SK-N-SH (cell line): ENCODE data around the gene PFKP. TPM values are rescaled to one million over a fixed set of nuclear protein-coding genes. Genes with fewer than 3 reads are reported as not detected.
A peak's percentile ranks its signal among the peaks of the same experiment; 100 is the strongest.

Source experiments
- CTCF ChIA-PET: fragments of 300-600, 350-600 bp; formaldehyde crosslinking; extraction: SDS; loops from one replicate; lab custom pipeline; 2021; lab: Yijun Ruan, JAX
- POLR2A ChIA-PET: fragments of 350-600 bp; sonication (Branson Sonifier 250); formaldehyde crosslinking; extraction: SDS; loops from one replicate; lab custom pipeline; 2020; ENCODE audit warnings: antibody characterized with exemption, inconsistent platforms; lab: Yijun Ruan, JAX
- DNase-seq: peaks from one replicate; pipeline ENCODE4 v3.0.0; 2012
- H2AFZ ChIP-seq: fragments of 200-600 bp; sonication (generic); 2 replicates; pipeline ENCODE4 v1.8.1; 2016; ENCODE audit warnings: antibody characterized with exemption, mild to moderate bottlenecking, low read depth
- H3F3A ChIP-seq: fragments of 200-600 bp; sonication (generic); replicated peaks from 2 replicates; pipeline ENCODE3; 2016; ENCODE audit warnings: antibody characterized with exemption, mild to moderate bottlenecking; ENCODE audit not compliant: insufficient read depth
- H3K27ac ChIP-seq, 2 experiments: fragments of 200-500 bp in 1 of 2; fragments of 200-600 bp in 1 of 2; sonication (Bioruptor generic) in 1 of 2; sonication (generic), shearing (Covaris generic) in 1 of 2; 2 replicates each; pipeline versions ENCODE4 v1.5.1 to v1.6.1; 2014 to 2016; ENCODE audit warnings: low read depth in 2 of 2, inconsistent platforms in 1 of 2, low read length in 1 of 2, mild to moderate bottlenecking in 1 of 2, mixed read lengths in 1 of 2
- H3K27me3 ChIP-seq: fragments of 200-600 bp; sonication (generic), shearing (Covaris generic); 2 replicates; pipeline ENCODE4 v1.6.1; 2016; ENCODE audit warnings: mixed run types; ENCODE audit not compliant: insufficient read depth
- H3K36me3 ChIP-seq, 2 experiments: fragments of 200-500 bp in 1 of 2; fragments of 200-600 bp in 1 of 2; sonication (Bioruptor generic) in 1 of 2; sonication (generic) in 1 of 2; replicated peaks in 1 of 2; 2 replicates each; pipeline versions ENCODE3 to v1.5.1; 2014 to 2016; ENCODE audit warnings: low read length in 1 of 2, mild to moderate bottlenecking in 1 of 2; ENCODE audit not compliant: insufficient read depth in 2 of 2, control insufficient read depth in 1 of 2
- H3K4me1 ChIP-seq, 2 experiments: fragments of 200-500 bp in 1 of 2; fragments of 200-600 bp in 1 of 2; sonication (Bioruptor generic) in 1 of 2; sonication (generic), shearing (Covaris generic) in 1 of 2; 2 replicates each; pipeline versions ENCODE4 v1.5.1 to v1.6.1; 2014 to 2016; ENCODE audit warnings: low read depth in 1 of 2, low read length in 1 of 2, mixed run types in 1 of 2; ENCODE audit not compliant: insufficient read depth in 2 of 2, control insufficient read depth in 1 of 2
- H3K4me2 ChIP-seq: fragments of 200-600 bp; sonication (generic), shearing (Covaris generic); 2 replicates; pipeline ENCODE4 v1.6.1; 2017; ENCODE audit warnings: mixed run types
- H3K4me3 ChIP-seq, 2 experiments: fragments of 200-500 bp in 1 of 2; fragments of 200-600 bp in 1 of 2; sonication (Bioruptor generic) in 1 of 2; sonication (generic), shearing (Covaris generic) in 1 of 2; 2 replicates each; pipeline versions ENCODE4 v1.5.1 to v1.8.1; 2014 to 2016; ENCODE audit warnings: low read depth in 2 of 2, inconsistent platforms in 1 of 2, low read length in 1 of 2, mild to moderate bottlenecking in 1 of 2, mixed read lengths in 1 of 2, moderate library complexity in 1 of 2
- H3K79me2 ChIP-seq: fragments of 200-600 bp; sonication (generic); 2 replicates; pipeline ENCODE4 v1.8.1; 2017; ENCODE audit warnings: mild to moderate bottlenecking; ENCODE audit not compliant: insufficient read depth
- H3K9ac ChIP-seq: fragments of 200-600 bp; sonication (generic); 2 replicates; pipeline ENCODE4 v1.6.1; 2017; ENCODE audit warnings: mixed run types
- H3K9me2 ChIP-seq: fragments of 200-600 bp; sonication (generic); 2 replicates; pipeline ENCODE4 v1.6.1; 2017; ENCODE audit warnings: mixed run types
- H3K9me3 ChIP-seq: fragments of 200-600 bp; sonication (generic); 2 replicates; pipeline ENCODE4 v1.6.1; 2017; ENCODE audit warnings: mixed run types, mild to moderate bottlenecking, moderate library complexity
- H4K20me1 ChIP-seq: fragments of 200-600 bp; sonication (generic); 2 replicates; pipeline ENCODE4 v1.6.1; 2017; ENCODE audit warnings: mild to moderate bottlenecking, mixed run types; ENCODE audit not compliant: insufficient read depth
- CTCF ChIP-seq: fragments of 200-600 bp; sonication (generic); IDR thresholded peaks from 2 replicates; pipeline ENCODE4 v1.6.1; 2017; ENCODE audit warnings: antibody characterized with exemption, mild to moderate bottlenecking, moderate library complexity
- EP300 ChIP-seq, 2 experiments: IDR thresholded peaks; 2 replicates each; pipeline versions ENCODE4 v1.4.0 to v1.6.1; 2012; ENCODE audit warnings: borderline replicate concordance in 1 of 2, low read depth in 1 of 2, low read length in 1 of 2
- FOSL2 ChIP-seq: IDR thresholded peaks from 2 replicates; pipeline ENCODE4 v1.4.0; 2012; ENCODE audit warnings: low read depth, mild to moderate bottlenecking, moderate library complexity, borderline replicate concordance
- FOXJ3 ChIP-seq: sonication (generic); formaldehyde crosslinking; IDR thresholded peaks from 2 replicates; pipeline ENCODE4 v1.5.1; 2020; ENCODE audit warnings: mild to moderate bottlenecking, missing genetic modification reagents
- GATA2 ChIP-seq: sonication (generic); formaldehyde crosslinking; IDR thresholded peaks from 2 replicates; pipeline ENCODE4 v1.5.0; 2020; ENCODE audit warnings: mild to moderate bottlenecking, missing genetic modification reagents
- JUND ChIP-seq: IDR thresholded peaks from 2 replicates; pipeline ENCODE4 v1.4.0; 2012
- MEF2A ChIP-seq: IDR thresholded peaks from 2 replicates; pipeline ENCODE4 v1.4.0; 2012; ENCODE audit warnings: low read depth, borderline replicate concordance
- PBX3 ChIP-seq: IDR thresholded peaks from 2 replicates; pipeline ENCODE4; 2012
- POLR2AphosphoS5 ChIP-seq: IDR thresholded peaks from 2 replicates; pipeline ENCODE4 v1.6.1; 2012; ENCODE audit warnings: low read depth, low read length
- RAD21 ChIP-seq: IDR thresholded peaks from 2 replicates; pipeline ENCODE4 v1.6.1; 2012; ENCODE audit warnings: mild to moderate bottlenecking, low read length
- RFX5 ChIP-seq: IDR thresholded peaks from 2 replicates; pipeline ENCODE4 v1.6.1; 2012; ENCODE audit warnings: mild to moderate bottlenecking, improper control_type of control experiment, low read length
- RXRA ChIP-seq: IDR thresholded peaks from 2 replicates; pipeline ENCODE4 v1.4.0; 2012; ENCODE audit warnings: low read depth, mild to moderate bottlenecking, borderline replicate concordance
- SIN3A ChIP-seq: IDR thresholded peaks from 2 replicates; pipeline ENCODE4 v1.6.1; 2012; ENCODE audit warnings: low read depth, mild to moderate bottlenecking, low read length, moderate library complexity, borderline replicate concordance
- SMC3 ChIP-seq: IDR thresholded peaks from 2 replicates; pipeline ENCODE4 v1.6.1; 2012; ENCODE audit warnings: low read depth, low read length, improper control_type of control experiment
- TCF12 ChIP-seq: IDR thresholded peaks from 2 replicates; pipeline ENCODE4 v1.4.0; 2012
- USF1 ChIP-seq: IDR thresholded peaks from 2 replicates; pipeline ENCODE4 v1.4.0; 2012; ENCODE audit warnings: low read depth, borderline replicate concordance
- YY1 ChIP-seq: IDR thresholded peaks from 2 replicates; pipeline ENCODE4 v1.4.0; 2012; ENCODE audit warnings: low read depth, mild to moderate bottlenecking
- WGBS: methylation state at CpG from one replicate; pipeline ENCODE4 v1.1.6; 2017; ENCODE audit warnings: low lambda C conversion rate; 5-methylcytosine and 5-hydroxymethylcytosine counted together
- polyA plus RNA-seq, 3 experiments: library from polyadenylated mRNA; depleted of rRNA; stranded (reverse); fragments of >200 nt; gene quantifications; 2 replicates each; pipeline ENCODE4 v1.2.3, GENCODE V29; 2012
- TF ChIP-seq, protein P1 (sequence below): IDR thresholded peaks from 2 replicates; pipeline ENCODE4 v1.4.0; 2012; ENCODE audit warnings: low read depth, borderline replicate concordance

Gene PFKP
- polyA plus RNA-seq, 1 of the 3 experiments (the other 2 are of a cell fraction), result 175 TPM

- ChIA-PET CTCF (interaction anchor here (1.7 kb wide), 1 partner anchor 139 kb away, joined by 6 read pairs; no protein-coding TSS in a partner anchor), POLR2A (interaction anchor here (0.6 kb wide), 1 partner anchor 512 kb away, joined by 3 read pairs; no protein-coding TSS in a partner anchor)
- no peak for TF ChIP-seq EP300 (IDR thresholded peaks at IDR 0.05; ENCODE audit: borderline replicate concordance in 1 of 2, low read depth in 1 of 2, low read length in 1 of 2)
- no peak for TF ChIP-seq SIN3A
- no peak for TF ChIP-seq RFX5
- no peak for TF ChIP-seq RAD21
- TF ChIP-seq CTCF, result no peak
- no peak for TF ChIP-seq USF1
- TF ChIP-seq MEF2A, result no peak
- no peak for TF ChIP-seq PBX3
- no peak for TF ChIP-seq FOXJ3 (CRISPR knock-in tag)
- no peak for TF ChIP-seq SMC3
- TF ChIP-seq YY1, result no peak
- no peak for TF ChIP-seq GATA2 (CRISPR knock-in tag)
- TF ChIP-seq, protein P1, sequence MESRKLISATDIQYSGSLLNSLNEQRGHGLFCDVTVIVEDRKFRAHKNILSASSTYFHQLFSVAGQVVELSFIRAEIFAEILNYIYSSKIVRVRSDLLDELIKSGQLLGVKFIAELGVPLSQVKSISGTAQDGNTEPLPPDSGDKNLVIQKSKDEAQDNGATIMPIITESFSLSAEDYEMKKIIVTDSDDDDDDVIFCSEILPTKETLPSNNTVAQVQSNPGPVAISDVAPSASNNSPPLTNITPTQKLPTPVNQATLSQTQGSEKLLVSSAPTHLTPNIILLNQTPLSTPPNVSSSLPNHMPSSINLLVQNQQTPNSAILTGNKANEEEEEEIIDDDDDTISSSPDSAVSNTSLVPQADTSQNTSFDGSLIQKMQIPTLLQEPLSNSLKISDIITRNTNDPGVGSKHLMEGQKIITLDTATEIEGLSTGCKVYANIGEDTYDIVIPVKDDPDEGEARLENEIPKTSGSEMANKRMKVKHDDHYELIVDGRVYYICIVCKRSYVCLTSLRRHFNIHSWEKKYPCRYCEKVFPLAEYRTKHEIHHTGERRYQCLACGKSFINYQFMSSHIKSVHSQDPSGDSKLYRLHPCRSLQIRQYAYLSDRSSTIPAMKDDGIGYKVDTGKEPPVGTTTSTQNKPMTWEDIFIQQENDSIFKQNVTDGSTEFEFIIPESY, result no peak
- TF ChIP-seq FOSL2, result no peak
- no peak for TF ChIP-seq JUND
- no peak for TF ChIP-seq POLR2AphosphoS5
- no peak for TF ChIP-seq RXRA
- TF ChIP-seq TCF12, result no peak
- Histone ChIP-seq H3K9ac (peak overlapping the region; percentile 95), H4K20me1 (peaks cover 27% of the 10 kb centered on the region), H3K27me3 (no peaks in the 10 kb centered on the region), H3K9me3 (no peaks in the 10 kb centered on the region), H2AFZ (peak overlapping the region; percentile 51; the same call in 1 of the 2 replicates), H3K79me2 (peaks cover 55% of the 10 kb centered on the region), H3K4me1 (peaks cover 23 to 35% of the 10 kb centered on the region in 2 experiments; a peak in 3 of 4 replicates), H3K4me3 (peak overlapping the region; percentile 94), H3K36me3 (peaks cover 12 to 30% of the 10 kb centered on the region in 2 experiments), H3K27ac (peak overlapping the region; percentile 62 to 82), H3K4me2 (peak overlapping the region; percentile 94), H3K9me2 (no peaks in the 10 kb centered on the region), H3F3A (peaks cover 7% of the 10 kb centered on the region)
- DNase-seq, result no peak
- under 1% methylated on average over 23 of the region's 29 CpGs for WGBS
These were observed 471 bp downstream of the PFKP start for GRCh38 chr10:3067859-3068179.
